Activated T-cell treated with anti-CD3 and anti-CD28 coated beads, Interleukin-2, amount 50 U/mL, for 4 hours (primary cell): ENCODE data around the gene AP2A2. TPM values are rescaled to one million over a fixed set of nuclear protein-coding genes. Genes with fewer than 3 reads are reported as not detected.

Source experiments
- ATAC-seq, 2 donors: fragments of 200-7000 bp; cut with Tn5 transposase; one replicate each; pipeline ENCODE4 v1.10.0; 2021
- DNase-seq: peaks from one replicate; pipeline ENCODE4 v3.0.0-alpha.2; 2020
- H3K27me3 Mint-ChIP-seq: one replicate; pipeline ENCODE4 v1.8.0; 2021; ENCODE audit warnings: low read depth, mixed read lengths
- H3K36me3 Mint-ChIP-seq: one replicate; pipeline ENCODE4 v1.8.0; 2022; ENCODE audit warnings: mixed read lengths; ENCODE audit not compliant: insufficient read depth
- H3K4me1 Mint-ChIP-seq: one replicate; pipeline ENCODE4 v1.8.0; 2021; ENCODE audit warnings: low read depth, mixed read lengths
- H3K4me3 Mint-ChIP-seq: one replicate; pipeline ENCODE4 v1.8.0; 2021; ENCODE audit warnings: mild to moderate bottlenecking, moderate library complexity, mixed read lengths
- H3K9me3 Mint-ChIP-seq: one replicate; pipeline ENCODE4 v1.8.0; 2021; ENCODE audit warnings: mixed read lengths
- total RNA-seq, 3 donors: library from RNA; stranded (reverse); gene quantifications; one replicate each; pipeline ENCODE4 v1.2.1, GENCODE V29; 2021

AP2A2 gene
- total RNA-seq, 3 donors from 2014 or later: 30.4 to 41.7 (median 38.0) TPM

DNA sequence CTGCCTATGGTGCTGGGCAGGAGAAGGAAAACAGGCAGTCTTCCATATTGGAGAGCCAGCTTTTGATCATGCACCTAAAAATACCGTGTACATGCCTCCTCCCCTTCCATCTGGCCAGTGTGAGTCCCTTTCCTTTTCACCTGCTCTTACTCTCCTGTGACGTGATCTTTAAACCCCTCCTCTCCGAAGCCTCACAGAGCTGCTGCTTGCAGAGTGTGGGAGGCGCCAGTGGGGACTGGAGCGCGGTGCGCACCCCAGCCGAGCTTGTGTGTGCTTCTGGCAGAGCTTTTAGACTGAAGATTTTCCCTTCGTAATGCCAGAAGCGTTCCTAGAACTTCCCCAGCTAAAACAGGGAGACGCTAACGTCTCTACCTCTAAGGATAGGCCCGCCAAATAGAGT, 81.1 kb downstream of the AP2A2 start:
- Mint-ChIP-seq H3K27me3 (no peaks in the 10 kb centered on the region), H3K36me3 (peaks cover 37% of the 10 kb centered on the region), H3K4me3 (no peak overlapping the region), H3K9me3 (no peaks in the 10 kb centered on the region), H3K4me1 (no peaks in the 10 kb centered on the region)
- no peak for ATAC-seq
- DNase-seq: no peak

DNA sequence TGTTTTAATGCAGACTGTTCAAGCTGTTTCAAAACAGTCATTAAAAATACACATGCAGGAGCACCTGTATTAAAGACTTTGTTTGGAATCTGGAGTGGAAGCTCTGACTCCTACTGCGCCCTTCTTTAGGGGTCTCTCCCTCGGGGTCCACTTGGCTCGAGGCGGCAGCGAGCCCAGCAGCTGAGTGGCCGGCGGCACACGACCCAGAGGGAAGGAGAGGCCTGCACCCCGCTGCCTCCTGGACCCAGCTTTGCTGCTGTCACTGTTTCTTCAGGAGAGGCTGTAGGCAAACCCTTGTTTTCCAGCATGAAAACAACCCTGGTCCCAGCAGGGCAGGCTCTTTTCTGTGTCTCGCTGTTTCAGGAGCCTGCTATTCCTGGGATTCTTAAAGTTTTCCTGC, 81.6 kb downstream of the AP2A2 start:
- H3K4me3 Mint-ChIP-seq: no peak overlapping the region
- no peaks in the 10 kb centered on the region for H3K27me3 Mint-ChIP-seq
- H3K9me3 Mint-ChIP-seq: no peaks in the 10 kb centered on the region
- ATAC-seq: no peak
- H3K4me1 Mint-ChIP-seq: no peaks in the 10 kb centered on the region
- H3K36me3 Mint-ChIP-seq: peaks cover 38% of the 10 kb centered on the region
- no peak for DNase-seq

DNA sequence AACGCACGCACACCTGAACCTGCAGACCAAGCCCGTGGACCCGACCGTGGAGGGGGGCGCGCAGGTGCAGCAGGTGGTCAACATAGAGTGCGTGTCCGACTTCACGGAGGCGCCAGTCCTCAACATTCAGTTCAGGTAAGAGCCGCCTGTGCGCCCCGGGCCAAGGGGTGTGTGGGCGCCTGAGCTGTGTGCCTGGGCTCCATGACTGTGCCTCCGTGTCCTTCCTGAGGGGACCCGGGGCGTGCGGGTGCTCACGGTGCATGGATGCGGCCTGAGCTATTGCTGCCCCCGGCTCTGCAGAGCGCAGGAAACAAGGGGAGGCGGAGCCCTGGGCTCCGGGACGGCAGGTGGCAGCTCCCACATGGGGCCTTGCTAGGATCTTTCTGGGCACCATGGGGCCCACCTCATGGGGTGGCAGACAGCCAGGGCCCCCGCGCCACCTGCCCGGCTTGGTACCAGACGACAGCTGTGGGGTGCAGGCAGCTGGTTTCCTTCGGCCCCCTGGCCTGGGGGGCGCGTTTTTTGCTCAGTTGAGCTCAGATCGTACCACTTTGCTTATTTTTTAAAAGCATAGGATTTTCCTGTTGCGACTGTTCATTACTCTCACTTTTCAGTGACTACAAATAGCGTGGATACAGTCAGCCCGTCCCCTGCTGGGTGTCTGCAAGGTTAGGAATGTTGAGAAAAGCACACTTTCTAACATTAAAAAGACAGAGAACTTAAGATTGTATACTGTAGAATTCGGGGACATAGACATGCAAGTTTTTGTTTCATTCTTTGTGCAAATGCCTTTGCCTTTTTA, 82.5 kb downstream of the AP2A2 start:
- no peak for ATAC-seq
- no peak for DNase-seq
- Mint-ChIP-seq H3K36me3 (peaks cover 34% of the 10 kb centered on the region), H3K9me3 (no peaks in the 10 kb centered on the region), H3K4me1 (no peaks in the 10 kb centered on the region), H3K4me3 (no peak overlapping the region), H3K27me3 (no peaks in the 10 kb centered on the region)

DNA sequence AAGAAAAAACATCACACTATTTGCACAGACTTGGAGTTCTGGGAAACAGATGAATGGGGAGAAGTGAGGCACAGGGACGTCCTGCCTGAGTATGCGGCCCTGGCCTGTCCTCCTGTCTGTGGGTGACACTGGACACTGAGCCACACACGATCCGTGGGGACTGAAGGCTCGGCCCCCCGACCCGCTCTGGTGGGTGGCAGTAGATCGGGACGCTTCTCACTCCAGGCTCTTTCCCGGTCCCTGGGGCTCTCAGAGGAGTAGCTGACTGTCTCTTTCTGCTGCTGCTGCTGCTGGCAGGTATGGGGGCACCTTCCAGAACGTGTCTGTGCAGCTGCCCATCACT, 83.1 kb downstream of the AP2A2 start:
- Mint-ChIP-seq H3K36me3 (peaks cover 31% of the 10 kb centered on the region), H3K4me1 (no peaks in the 10 kb centered on the region), H3K27me3 (no peaks in the 10 kb centered on the region), H3K4me3 (no peak overlapping the region), H3K9me3 (no peaks in the 10 kb centered on the region)
- ATAC-seq: no peak
- no peak for DNase-seq

DNA sequence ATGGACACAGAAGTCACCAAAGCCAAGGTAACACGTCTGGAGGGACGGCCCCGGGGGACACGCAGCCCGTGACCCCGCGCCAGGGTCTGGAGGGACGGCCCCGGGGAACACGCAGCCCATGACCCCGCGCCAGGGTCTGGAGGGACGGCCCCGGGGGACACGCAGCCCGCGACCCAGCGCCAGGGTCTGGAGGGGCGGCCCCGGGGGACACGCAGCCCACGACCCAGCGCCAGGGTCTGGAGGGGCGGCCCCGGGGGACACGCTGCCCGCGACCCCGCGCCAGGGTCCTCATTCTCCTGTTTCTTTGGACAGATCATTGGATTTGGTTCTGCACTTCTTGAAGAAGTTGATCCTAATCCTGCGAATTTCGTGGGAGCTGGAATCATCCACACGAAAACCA, 83.7 kb downstream of the AP2A2 start:
- no peaks in the 10 kb centered on the region for H3K27me3 Mint-ChIP-seq
- no peaks in the 10 kb centered on the region for H3K9me3 Mint-ChIP-seq
- no peak for DNase-seq
- no peak overlapping the region for H3K4me3 Mint-ChIP-seq
- no peaks in the 10 kb centered on the region for H3K4me1 Mint-ChIP-seq
- peaks cover 31% of the 10 kb centered on the region for H3K36me3 Mint-ChIP-seq
- ATAC-seq: no peak

DNA sequence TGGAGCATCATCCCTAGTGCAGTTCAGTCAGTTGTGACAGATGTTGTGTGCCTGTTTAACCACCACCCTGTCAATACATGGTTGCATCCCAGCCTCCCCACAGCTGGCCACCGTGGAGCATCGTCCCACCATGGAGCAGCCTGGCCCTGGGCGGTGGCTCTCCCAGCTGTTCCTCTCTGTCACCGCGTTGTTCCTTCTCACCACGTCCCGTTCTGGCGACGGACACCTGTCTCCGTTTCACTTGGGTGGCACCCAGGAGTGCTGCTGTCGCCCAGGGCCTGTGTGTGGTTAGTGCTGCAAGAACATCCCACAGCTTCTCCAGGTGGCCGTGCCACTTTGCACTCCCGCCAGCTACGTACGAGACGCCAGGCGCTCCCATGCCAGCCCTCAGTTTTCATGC, 84.3 kb downstream of the AP2A2 start:
- H3K4me3 Mint-ChIP-seq: no peak overlapping the region
- H3K27me3 Mint-ChIP-seq: no peaks in the 10 kb centered on the region
- H3K4me1 Mint-ChIP-seq: no peaks in the 10 kb centered on the region
- no peak for ATAC-seq
- no peaks in the 10 kb centered on the region for H3K9me3 Mint-ChIP-seq
- peaks cover 30% of the 10 kb centered on the region for H3K36me3 Mint-ChIP-seq
- DNase-seq: no peak

DNA sequence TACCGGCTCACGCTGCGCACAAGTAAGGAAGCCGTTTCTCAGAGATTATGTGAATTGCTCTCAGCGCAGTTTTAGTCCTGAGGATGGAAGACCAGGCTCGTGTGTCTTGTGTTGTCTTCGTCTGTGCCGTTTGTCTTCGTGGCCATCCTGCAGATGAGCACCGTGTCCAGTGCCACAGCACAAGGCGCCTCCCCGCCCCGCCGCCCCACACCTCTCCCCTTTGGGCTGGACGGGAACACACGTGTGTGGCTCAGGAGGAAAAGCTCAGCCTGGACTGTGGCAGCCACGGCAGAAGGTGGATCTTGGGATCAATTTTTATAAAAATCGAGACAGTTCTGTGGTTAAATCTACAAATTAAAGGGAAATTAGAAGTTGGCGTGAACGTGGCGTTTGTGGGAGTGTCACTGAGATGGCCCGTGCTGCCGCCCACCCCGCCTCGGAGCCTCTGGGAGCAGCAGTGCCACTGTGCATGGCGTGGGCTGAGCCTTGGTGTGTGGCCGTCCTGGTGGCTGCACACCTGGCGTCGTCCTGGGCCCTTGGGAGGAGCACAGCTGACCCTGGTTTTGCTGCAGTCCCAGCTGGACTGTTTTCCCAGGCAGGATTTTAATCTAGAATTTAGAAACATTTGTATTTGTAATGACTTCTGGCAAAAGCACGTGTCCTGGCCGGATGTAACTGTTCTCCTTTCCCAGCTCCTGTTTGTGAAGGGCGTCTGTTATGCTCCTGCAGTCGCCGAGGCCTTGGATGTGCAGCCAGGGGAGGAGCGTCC, 85.1 kb downstream of the AP2A2 start:
- H3K4me1 Mint-ChIP-seq: no peaks in the 10 kb centered on the region
- ATAC-seq (no peak), DNase-seq (no peak)
- peaks cover 23% of the 10 kb centered on the region for H3K36me3 Mint-ChIP-seq
- H3K9me3 Mint-ChIP-seq: no peaks in the 10 kb centered on the region
- H3K4me3 Mint-ChIP-seq: no peak overlapping the region
- no peaks in the 10 kb centered on the region for H3K27me3 Mint-ChIP-seq

DNA sequence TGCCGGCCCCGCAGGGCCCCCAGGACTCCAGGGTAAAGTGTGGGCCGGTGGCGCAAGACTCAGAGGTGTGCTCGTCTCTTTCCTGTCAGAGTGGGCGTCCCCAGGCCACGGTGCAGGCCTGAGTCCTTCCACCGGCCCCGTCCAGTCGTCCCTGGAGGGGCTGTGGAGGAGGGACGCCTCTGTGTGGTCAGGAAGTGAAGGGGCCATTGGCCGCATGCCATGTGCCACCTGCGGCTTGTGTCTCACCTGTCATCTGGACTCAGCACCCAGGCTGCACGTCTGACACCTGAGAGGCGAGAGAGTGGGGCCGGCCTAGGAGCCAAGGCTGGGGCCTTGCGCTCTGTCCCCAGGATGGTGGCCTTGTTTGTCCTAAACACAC, 85.6 kb downstream of the AP2A2 start:
- H3K36me3 Mint-ChIP-seq: peaks cover 20% of the 10 kb centered on the region
- no peaks in the 10 kb centered on the region for H3K27me3 Mint-ChIP-seq

DNA sequence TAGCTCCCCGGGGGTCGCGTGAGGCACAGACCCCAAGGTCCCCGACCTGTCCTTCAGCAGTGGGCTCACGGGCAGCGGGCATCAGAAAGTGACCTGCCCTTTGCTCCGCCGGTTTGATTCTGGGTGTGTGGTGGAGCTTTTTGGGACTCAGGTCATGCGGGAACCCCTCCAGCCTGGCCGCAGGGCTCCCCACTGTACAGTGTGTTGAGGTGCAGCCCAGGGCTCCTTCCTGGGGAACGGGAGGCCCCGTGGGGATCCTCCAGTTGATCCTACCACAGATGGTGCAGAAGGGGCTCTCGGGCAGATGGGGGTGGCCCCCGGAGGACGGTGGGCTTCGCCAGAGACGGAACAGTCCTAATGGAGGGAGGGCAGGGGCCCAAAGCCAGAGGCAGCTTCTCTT, 86.6 kb downstream of the AP2A2 start:
- H3K9me3 Mint-ChIP-seq: no peaks in the 10 kb centered on the region
- ATAC-seq (no peak), DNase-seq (no peak)
- H3K27me3 Mint-ChIP-seq: no peaks in the 10 kb centered on the region
- peaks cover 19% of the 10 kb centered on the region for H3K36me3 Mint-ChIP-seq
- no peak overlapping the region for H3K4me3 Mint-ChIP-seq
- H3K4me1 Mint-ChIP-seq: peaks cover 10% of the 10 kb centered on the region

More for the DNA sequence above, 85.6 kb downstream of the AP2A2 start:
- H3K4me1 Mint-ChIP-seq: no peaks in the 10 kb centered on the region
- no peaks in the 10 kb centered on the region for H3K9me3 Mint-ChIP-seq
- no peak overlapping the region for H3K4me3 Mint-ChIP-seq
- ATAC-seq (no peak), DNase-seq (no peak)

DNA sequence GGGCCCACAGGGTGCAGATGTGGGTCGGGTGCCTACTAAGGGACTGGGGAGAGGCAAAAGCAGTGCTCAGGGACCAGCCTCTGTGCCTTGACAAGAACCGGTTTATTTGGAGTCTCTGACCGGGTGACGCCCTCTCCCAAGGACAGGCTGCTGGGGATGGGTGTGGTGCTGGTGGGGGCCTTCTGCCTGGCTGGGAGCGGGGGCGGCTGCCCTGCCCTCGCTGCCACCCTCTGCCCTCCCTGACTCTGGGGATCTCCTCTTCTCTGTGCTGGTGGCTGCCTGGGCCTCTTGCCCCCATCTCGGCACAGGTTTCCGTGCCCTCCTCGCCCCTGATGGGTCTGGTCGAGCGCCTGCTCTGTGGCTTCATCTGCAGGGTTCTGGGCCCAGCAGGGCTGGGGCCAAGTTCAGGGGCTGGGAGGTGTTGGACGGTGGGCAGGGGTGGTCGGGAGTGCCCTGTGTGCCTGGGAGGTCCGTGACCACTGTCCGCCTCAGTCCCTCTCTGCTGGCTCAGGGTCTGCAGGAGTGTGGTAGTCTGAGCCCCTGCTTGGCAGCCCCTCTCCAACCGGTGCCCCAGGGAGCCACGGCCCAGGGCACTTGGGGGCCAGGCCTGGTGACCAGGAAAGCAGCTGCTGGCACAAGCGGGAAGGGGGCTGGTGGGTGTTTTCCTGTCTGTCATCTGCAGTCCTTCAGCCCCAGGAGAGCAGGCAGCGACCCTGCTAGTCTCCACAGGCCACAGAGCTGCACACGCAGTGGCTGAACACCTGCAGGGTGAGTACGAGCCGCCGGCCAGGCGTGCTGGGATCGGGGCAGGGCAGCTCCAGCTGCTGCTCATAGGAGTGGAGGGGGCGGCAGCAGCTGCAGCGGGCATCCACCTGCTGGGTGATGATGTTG, 87.3 kb downstream of the AP2A2 start:
- no peak for DNase-seq
- no peaks in the 10 kb centered on the region for H3K9me3 Mint-ChIP-seq
- no peak overlapping the region for H3K4me3 Mint-ChIP-seq
- no peaks in the 10 kb centered on the region for H3K27me3 Mint-ChIP-seq
- peaks cover 16% of the 10 kb centered on the region for H3K4me1 Mint-ChIP-seq
- H3K36me3 Mint-ChIP-seq: peaks cover 22% of the 10 kb centered on the region
- no peak for ATAC-seq

DNA sequence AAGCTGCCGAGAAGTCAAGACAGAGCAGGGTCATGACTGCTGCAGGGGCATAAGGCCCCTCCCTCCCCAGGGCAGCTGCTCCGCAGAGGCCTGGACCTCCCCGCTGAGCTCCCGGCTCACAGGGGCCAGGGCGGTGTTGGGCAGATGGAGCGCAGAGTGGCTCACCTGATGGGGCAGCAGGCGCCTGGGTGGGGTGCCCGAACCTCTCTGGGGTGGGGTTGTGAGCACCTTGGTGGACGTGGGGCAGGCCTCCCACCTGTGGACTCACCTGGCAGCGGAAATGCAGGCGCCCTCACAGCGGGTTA, 87.9 kb downstream of the AP2A2 start:
- no peaks in the 10 kb centered on the region for H3K9me3 Mint-ChIP-seq
- DNase-seq: no peak
- H3K4me1 Mint-ChIP-seq: peaks cover 20% of the 10 kb centered on the region
- no peaks in the 10 kb centered on the region for H3K27me3 Mint-ChIP-seq
- peaks cover 23% of the 10 kb centered on the region for H3K36me3 Mint-ChIP-seq
- H3K4me3 Mint-ChIP-seq: no peak overlapping the region
- ATAC-seq: no peak

DNA sequence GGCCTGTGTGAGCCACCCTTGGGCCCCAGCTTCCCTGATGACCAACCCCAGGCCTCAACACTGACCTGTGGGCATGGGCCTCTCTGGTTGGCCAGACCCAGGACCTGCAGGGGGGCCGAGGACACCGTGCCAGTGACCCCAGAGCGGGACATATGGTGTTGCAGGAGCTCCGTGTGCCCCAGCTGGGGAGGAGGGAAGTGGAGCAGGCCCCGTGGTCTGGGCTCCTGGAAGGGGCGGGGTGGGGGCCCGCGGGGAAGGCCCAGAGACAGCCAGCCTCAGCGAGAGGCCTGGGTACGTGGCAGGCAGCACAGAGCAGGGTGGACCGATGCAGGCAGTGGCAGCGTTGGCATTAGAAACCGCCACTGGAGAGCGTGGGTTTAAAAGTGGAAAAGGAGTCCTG, 88.6 kb downstream of the AP2A2 start:
- Mint-ChIP-seq H3K4me3 (no peak overlapping the region), H3K27me3 (no peaks in the 10 kb centered on the region)
- no peak for ATAC-seq

DNA sequence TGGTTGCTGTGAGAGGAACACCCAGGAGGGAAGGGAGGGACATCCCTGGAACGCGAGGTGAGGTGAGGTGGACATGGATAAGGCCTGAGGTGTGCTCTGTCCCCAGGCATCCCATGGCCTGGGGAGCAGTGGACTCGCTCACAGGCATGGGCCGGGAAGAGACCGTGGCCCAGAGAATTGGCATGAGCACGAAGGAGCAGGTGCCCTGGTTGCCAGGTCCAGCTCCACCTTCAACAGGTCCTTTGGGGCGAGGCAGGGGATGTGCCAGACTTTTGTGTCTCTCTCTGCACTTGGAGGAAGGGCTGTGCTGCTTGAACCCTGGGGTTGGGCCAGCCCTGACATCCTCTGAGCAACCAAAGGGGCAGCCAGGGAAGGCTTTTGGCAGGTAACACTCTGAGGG, 89.4 kb downstream of the AP2A2 start:
- DNase-seq: no peak
- H3K4me1 Mint-ChIP-seq: peaks cover 20% of the 10 kb centered on the region
- H3K36me3 Mint-ChIP-seq: peaks cover 22% of the 10 kb centered on the region
- ATAC-seq: no peak
- H3K27me3 Mint-ChIP-seq: no peaks in the 10 kb centered on the region
- no peak overlapping the region for H3K4me3 Mint-ChIP-seq
- no peaks in the 10 kb centered on the region for H3K9me3 Mint-ChIP-seq

More for the DNA sequence above, 88.6 kb downstream of the AP2A2 start:
- DNase-seq: no peak
- H3K4me1 Mint-ChIP-seq: peaks cover 20% of the 10 kb centered on the region
- no peaks in the 10 kb centered on the region for H3K9me3 Mint-ChIP-seq
- peaks cover 23% of the 10 kb centered on the region for H3K36me3 Mint-ChIP-seq

DNA sequence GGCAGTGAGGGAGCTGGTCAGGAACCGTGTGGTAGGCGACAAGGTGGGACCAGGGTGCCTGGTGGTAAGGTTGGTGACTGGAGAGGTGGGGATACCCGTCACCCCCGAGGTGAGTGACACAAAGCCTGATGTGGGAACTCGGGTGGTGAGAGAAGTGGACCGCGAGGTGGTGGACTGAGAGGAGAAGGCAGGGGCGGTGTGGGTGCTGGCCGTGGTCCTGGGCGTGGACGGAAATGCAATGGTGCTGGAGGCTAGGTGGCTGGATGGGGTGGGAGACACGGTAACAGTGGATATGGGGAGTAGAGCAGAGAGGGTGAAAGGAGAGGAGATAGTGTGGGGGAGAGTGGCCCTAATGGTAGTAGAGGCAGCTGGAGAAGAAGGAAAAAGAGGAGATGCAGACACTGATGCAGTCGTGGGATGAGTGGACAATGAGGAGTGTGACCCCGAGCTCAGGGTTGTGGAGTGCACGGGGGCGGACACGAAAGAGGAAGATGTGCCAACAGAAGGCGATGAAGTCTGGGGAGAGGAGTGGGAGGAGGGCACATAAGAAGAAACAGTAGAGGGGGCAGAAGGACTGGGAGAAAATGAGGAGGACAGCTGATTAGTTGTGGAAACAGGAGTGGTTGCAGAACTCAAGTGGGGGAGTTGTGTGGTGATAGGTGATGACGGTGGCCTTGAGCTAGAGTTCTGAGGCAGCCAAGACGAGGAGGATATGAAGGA, 90.3 kb downstream of the AP2A2 start:
- H3K36me3 Mint-ChIP-seq: peaks cover 14% of the 10 kb centered on the region
- ATAC-seq (no peak), DNase-seq (no peak)
- no peak overlapping the region for H3K4me3 Mint-ChIP-seq
- no peaks in the 10 kb centered on the region for H3K27me3 Mint-ChIP-seq
- peaks cover 20% of the 10 kb centered on the region for H3K4me1 Mint-ChIP-seq
- no peaks in the 10 kb centered on the region for H3K9me3 Mint-ChIP-seq
